ENCODE results near the gene BARX1.

DNA sequence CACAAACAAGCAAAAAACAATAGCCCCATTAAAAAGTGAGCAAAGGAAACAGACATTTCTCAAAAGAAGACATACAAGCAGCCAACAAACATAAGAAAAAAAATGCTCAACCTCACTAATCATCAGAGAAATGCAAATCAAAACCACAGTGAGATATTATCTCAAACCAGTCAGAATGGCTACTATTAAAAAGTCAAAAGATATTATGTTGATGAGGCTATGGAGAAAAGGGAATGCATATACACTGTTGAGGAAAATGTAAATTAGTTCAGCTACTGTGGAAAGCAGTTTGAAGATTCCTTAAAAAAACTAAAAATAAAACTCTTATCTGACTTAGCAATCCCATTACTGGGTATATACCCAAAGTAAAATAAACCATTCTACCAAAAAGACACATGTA, 28.7 kb upstream of the BARX1 start:
- TF ChIP-seq CTCF (IDR thresholded peaks at IDR 0.05; ENCODE audit: insufficient read depth, low read length, poor library complexity, severe bottlenecking), result no peak
- TF ChIP-seq EZH2phosphoT487 (conservative IDR thresholded peaks at IDR 0.05; ENCODE audit: low read length), result no peak
